ENCODE measurements around the gene MED12L.

Gene MED12L

DNA sequence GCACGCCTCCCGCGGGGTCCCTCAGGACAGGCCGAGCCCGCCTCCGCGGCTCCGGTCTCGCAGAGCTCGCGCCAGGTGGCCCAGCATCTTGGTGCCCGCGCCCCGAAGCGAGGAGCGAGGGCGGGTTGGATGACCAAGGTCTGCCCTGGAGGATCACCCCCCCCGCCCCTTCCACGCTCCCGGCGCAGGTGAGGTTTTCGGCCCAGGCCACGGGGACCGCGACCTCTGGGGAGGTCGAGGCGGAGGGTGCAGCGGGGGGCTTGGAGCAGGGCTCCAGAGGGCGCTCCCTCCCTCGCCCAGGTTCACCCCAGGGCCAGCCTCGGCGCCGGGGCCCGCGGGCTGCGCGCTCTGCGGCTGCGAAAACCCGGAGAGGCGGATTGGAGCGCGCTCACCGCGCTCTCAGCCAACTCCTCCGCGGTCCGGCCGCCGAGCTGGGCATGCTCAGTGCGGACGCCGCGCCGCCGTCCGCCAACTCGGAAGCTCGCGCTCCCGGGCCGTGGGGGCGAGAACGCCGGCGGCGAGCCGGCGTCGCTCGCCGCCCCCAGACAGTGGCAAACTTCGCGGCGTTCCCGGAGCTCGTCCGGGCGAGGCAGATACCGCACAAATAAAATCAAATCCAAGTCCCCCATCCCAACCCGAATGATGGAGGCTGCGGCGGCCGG lies at the start of gene MED12L:
TSS of gene MED12L (plus strand) at position 438 of the 662 bp plus-strand sequence. CDS start 1,263 bp downstream, outside the sequence.
- peak; percentile 24; the same call in 1 of the 2 replicates for TF ChIP-seq CTCF (IDR thresholded peaks at IDR 0.05; ENCODE audit: low read length)
- TF ChIP-seq EZH2phosphoT487 (IDR thresholded peaks at IDR 0.05; ENCODE audit: low read length), result no peak
- H3K36me3 ChIP-seq (replicated peaks; ENCODE audit: insufficient read depth, low read length), result no peaks in the 10 kb centered on the region
- H3K9ac ChIP-seq (ENCODE audit: low read length), result peak within 1 kb of the TSS; percentile 48; the same call in 1 of the 2 replicates
- H3K9me2 ChIP-seq (replicated peaks; ENCODE audit: insufficient read depth, low read length), result no peaks in the 10 kb centered on the region
- H3K4me1 ChIP-seq (ENCODE audit: low read length), result peaks cover 6% of the 10 kb centered on the region
- peaks cover 15% of the 10 kb centered on the region; the same call in 1 of the 2 replicates for H3K27me3 ChIP-seq (replicated peaks; ENCODE audit: insufficient read depth, low read length)
- no peak within 1 kb of the TSS for H3K27ac ChIP-seq (ENCODE audit: low read length)
- H2AFZ ChIP-seq (ENCODE audit: low read length), result peak within 1 kb of the TSS; percentile 84
- peak; percentile 89 for DNase-seq
- no peaks in the 10 kb centered on the region for H4K20me1 ChIP-seq (ENCODE audit: insufficient read depth, low read length)
- H3K4me2 ChIP-seq (ENCODE audit: low read depth, low read length), result peak within 1 kb of the TSS; percentile 81
- H3K4me3 ChIP-seq (ENCODE audit: low read length), result peak within 1 kb of the TSS; percentile 69
- no peaks in the 10 kb centered on the region for H3K79me2 ChIP-seq (ENCODE audit: low read length)
- no peaks in the 10 kb centered on the region for H3K9me3 ChIP-seq (replicated peaks; ENCODE audit: insufficient read depth, low read length)
- H3F3A ChIP-seq (ENCODE audit: insufficient read depth, low read length), result peaks cover 4% of the 10 kb centered on the region; the same call in 1 of the 2 replicates

DNA sequence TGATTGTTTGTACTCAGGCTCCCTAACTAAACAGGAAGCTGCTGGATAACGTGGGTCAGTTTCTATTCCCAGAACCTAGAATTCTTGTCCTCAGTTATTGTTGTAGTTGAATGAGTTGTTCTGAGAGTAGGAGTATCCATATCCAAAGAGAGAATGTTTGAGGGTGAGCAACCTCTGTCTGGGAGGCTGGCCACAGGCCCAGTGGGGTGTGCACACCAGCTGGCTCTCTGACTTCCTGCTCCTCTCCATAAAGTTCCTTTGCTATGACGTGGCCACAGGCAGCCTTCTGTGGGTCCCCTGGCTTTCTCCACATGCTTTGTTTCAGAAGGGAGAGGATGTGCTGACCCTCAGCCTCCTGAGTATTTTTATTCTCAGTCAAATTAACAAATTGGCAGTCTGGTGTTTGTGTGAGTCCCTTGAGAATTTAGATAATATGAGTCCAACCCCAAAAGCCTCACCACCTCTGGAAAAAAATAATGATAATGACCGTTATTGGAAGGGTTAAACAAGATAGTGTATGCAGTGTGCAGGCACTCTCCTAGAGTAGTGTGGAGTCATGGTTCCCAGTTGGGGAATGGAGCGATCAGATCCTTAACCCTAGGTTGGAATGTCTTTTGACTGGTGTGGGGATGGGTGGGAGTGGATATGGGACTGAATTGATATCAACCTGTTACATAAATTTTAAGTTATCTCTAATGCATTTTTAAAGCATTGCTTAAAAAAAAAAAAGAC lies 47.6 kb upstream of the MED12L start:
- H3K27ac ChIP-seq (ENCODE audit: low read length), result no peak overlapping the region
- no peaks in the 10 kb centered on the region for H3K79me2 ChIP-seq (ENCODE audit: low read length)
- no peak overlapping the region for H3K9ac ChIP-seq (ENCODE audit: low read length)
- no peaks in the 10 kb centered on the region for H3K27me3 ChIP-seq (replicated peaks; ENCODE audit: insufficient read depth, low read length)
- H3K4me2 ChIP-seq (ENCODE audit: low read depth, low read length), result no peak overlapping the region
- no peak overlapping the region for H2AFZ ChIP-seq (ENCODE audit: low read length)
- no peaks in the 10 kb centered on the region for H3K9me3 ChIP-seq (replicated peaks; ENCODE audit: insufficient read depth, low read length)
- DNase-seq, result no peak
- no peaks in the 10 kb centered on the region for H4K20me1 ChIP-seq (ENCODE audit: insufficient read depth, low read length)
- H3K4me3 ChIP-seq (ENCODE audit: low read length), result no peak overlapping the region
- no peaks in the 10 kb centered on the region for H3K4me1 ChIP-seq (ENCODE audit: low read length)
- H3F3A ChIP-seq (ENCODE audit: insufficient read depth, low read length), result no peaks in the 10 kb centered on the region
- no peak for TF ChIP-seq EZH2phosphoT487 (IDR thresholded peaks at IDR 0.05; ENCODE audit: low read length)
- TF ChIP-seq CTCF (IDR thresholded peaks at IDR 0.05; ENCODE audit: low read length), result no peak
- TF ChIP-seq EZH2 (optimal IDR thresholded peaks at IDR 0.05; ENCODE audit: low read depth, low read length), result no peak
- no peaks in the 10 kb centered on the region for H3K36me3 ChIP-seq (replicated peaks; ENCODE audit: insufficient read depth, low read length)
- H3K9me2 ChIP-seq (replicated peaks; ENCODE audit: insufficient read depth, low read length), result no peaks in the 10 kb centered on the region

GRCh38 chr3:151044706-151045105 lies 40.8 kb upstream of the MED12L start:
- H3K36me3 ChIP-seq (replicated peaks; ENCODE audit: insufficient read depth, low read length), result no peaks in the 10 kb centered on the region
- H3K4me1 ChIP-seq (ENCODE audit: low read length), result no peaks in the 10 kb centered on the region
- H3K9me3 ChIP-seq (replicated peaks; ENCODE audit: insufficient read depth, low read length), result no peaks in the 10 kb centered on the region
- H3K79me2 ChIP-seq (ENCODE audit: low read length), result no peaks in the 10 kb centered on the region
- H3F3A ChIP-seq (ENCODE audit: insufficient read depth, low read length), result no peaks in the 10 kb centered on the region
- no peak overlapping the region for H3K27ac ChIP-seq (ENCODE audit: low read length)
- no peak overlapping the region for H3K4me2 ChIP-seq (ENCODE audit: low read depth, low read length)
- TF ChIP-seq EZH2phosphoT487 (IDR thresholded peaks at IDR 0.05; ENCODE audit: low read length), result no peak
- no peak for TF ChIP-seq CTCF (IDR thresholded peaks at IDR 0.05; ENCODE audit: low read length)
- TF ChIP-seq EZH2 (optimal IDR thresholded peaks at IDR 0.05; ENCODE audit: low read depth, low read length), result no peak
- DNase-seq, result no peak
- H4K20me1 ChIP-seq (ENCODE audit: insufficient read depth, low read length), result no peaks in the 10 kb centered on the region
- H3K27me3 ChIP-seq (replicated peaks; ENCODE audit: insufficient read depth, low read length), result no peaks in the 10 kb centered on the region
- H2AFZ ChIP-seq (ENCODE audit: low read length), result no peak overlapping the region
- H3K9ac ChIP-seq (ENCODE audit: low read length), result no peak overlapping the region
- no peak overlapping the region for H3K4me3 ChIP-seq (ENCODE audit: low read length)
- H3K9me2 ChIP-seq (replicated peaks; ENCODE audit: insufficient read depth, low read length), result no peaks in the 10 kb centered on the region
